ENCODE data around the gene SLFN14. TPM values are rescaled to one million over a fixed set of nuclear protein-coding genes. Genes with fewer than 3 reads are reported as not detected.
A peak's percentile ranks its signal among the peaks of the same experiment; 100 is the strongest.

The SLFN14 gene
- 1 to 10 TPM in 1 of 2 donors, not detected in 1; 7.2 TPM for total RNA-seq
- total RNA-seq = 0 to 0.23 reads per million in 2 donors

- Mint-ChIP-seq H3K27ac (no peak within 1 kb of the TSS), H3K27me3 (peaks cover 29% of the 10 kb centered on the region), H3K36me3 (ENCODE audit: low read depth) (no peaks in the 10 kb centered on the region), H3K4me1 (no peaks in the 10 kb centered on the region), H3K4me3 (no peak within 1 kb of the TSS)
- no peak for ATAC-seq
- H3K9me3 ChIP-seq (ENCODE audit: control insufficient read depth, low read length, poor library complexity, severe bottlenecking) = no peaks in the 10 kb centered on the region
- no peak for DNase-seq
Observed at GRCh38 chr17:35560703-35561102, at the start of gene SLFN14. Gene SLFN14, minus strand, starts transcription at chr17:35560819. Its CDS starts 2,757 bp downstream, at chr17:35558062.

DNA sequence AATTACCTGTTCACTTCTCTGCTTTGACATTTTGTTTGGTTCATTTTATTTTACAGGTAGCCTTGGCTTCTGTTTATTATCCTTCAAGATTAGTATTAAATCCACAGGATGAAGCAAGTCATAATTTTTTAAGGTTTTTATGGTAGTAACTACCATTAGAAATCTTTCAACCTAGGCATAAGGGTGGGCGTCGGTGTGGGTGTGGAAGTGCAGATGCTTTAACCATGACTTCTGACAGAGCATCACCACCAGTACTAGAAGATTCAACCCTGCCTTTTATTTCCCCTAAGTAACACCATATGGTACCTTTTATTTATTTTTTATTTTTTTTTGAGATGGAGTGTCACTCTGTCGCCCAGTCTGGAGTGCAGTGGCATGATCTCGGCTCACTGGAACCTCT, 49.2 kb upstream of the SLFN14 start:
- Mint-ChIP-seq H3K36me3 (ENCODE audit: low read depth) (peaks cover 2% of the 10 kb centered on the region), H3K4me3 (no peak overlapping the region), H3K4me1 (peaks cover 2% of the 10 kb centered on the region), H3K27ac (no peak overlapping the region), H3K27me3 (no peaks in the 10 kb centered on the region)
- no peak for DNase-seq
- no peaks in the 10 kb centered on the region for H3K9me3 ChIP-seq (ENCODE audit: control insufficient read depth, low read length, poor library complexity, severe bottlenecking)
- no peak for ATAC-seq

DNA sequence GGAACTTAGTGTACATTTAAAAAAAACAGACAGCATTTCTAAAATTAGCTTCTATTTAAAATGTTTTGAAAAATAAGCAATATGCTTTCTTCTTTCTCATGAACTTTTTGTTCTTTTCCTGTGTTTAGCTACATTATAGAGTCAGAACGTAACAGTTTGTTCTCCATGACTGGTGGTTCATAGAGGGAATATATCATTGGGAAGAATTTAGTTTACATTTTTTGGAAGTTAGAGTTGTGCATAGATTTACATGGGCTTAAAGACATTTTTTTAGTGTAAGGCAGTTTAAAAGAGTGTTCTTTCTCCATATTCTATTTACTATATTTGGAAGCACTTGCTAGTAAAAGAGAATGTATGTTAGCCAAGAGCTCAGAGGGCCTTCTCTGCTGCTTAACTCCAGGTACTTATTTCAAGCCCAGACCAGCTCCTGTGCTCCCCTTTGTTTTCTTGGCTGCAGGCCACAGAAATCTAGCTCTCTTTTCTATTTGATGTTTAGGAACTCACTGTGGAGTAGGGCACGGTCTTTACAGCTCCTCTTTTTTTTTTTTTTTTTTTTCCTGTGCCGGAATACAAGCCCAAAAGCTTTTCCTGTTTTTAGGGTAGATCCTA, 46.7 kb upstream of the SLFN14 start:
- Mint-ChIP-seq H3K4me3 (no peak overlapping the region), H3K27ac (no peak overlapping the region), H3K36me3 (ENCODE audit: low read depth) (peaks cover 2% of the 10 kb centered on the region), H3K4me1 (peaks cover 2% of the 10 kb centered on the region), H3K27me3 (no peaks in the 10 kb centered on the region)
- no peaks in the 10 kb centered on the region for H3K9me3 ChIP-seq (ENCODE audit: control insufficient read depth, low read length, poor library complexity, severe bottlenecking)
- ATAC-seq (no peak), DNase-seq (no peak)

DNA sequence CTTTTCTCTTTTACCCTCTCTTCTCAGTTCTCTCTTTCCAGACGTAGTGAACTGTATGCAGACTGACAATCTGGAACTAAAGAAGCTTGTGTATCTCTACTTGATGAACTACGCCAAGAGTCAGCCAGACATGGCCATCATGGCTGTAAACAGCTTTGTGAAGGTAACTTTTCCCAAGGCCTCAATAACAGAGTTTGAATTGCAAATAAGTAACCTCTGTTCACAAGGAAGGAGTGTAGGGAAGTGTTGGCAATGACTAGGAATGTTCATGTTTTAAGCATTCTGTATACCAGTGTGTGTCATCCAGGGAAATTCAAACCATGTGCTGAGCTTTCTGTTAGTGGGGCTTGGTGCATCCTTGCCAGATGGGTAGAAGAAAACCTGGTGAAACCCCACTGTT, 45.1 kb upstream of the SLFN14 start:
- H3K27me3 Mint-ChIP-seq = no peaks in the 10 kb centered on the region
- no peak for ATAC-seq
- H3K4me3 Mint-ChIP-seq = no peak overlapping the region
- peaks cover 2% of the 10 kb centered on the region for H3K4me1 Mint-ChIP-seq
- peak overlapping the region; percentile 53 for H3K27ac Mint-ChIP-seq
- DNase-seq = no peak
- H3K9me3 ChIP-seq (ENCODE audit: control insufficient read depth, low read length, poor library complexity, severe bottlenecking) = no peaks in the 10 kb centered on the region
- peaks cover 2% of the 10 kb centered on the region for H3K36me3 Mint-ChIP-seq (ENCODE audit: low read depth)

DNA sequence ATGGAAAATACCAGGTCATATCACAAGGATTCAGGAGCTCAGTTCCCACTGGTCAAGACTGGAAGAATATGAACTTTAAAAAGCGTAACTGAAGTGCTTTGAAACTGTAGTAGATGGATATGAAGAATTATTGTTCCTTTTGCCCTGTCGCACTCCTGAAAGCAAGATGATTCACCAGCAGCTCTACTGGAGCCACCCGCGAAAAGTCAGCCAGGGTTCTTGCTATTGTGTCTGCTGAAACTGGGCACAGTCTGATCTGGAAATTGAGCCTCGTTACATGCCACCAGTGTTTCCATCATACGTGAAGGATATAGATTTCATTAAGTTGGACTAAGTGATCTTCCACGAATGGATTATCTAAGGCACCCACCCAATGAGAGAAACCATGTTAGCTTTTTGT, 43.1 kb upstream of the SLFN14 start:
- no peak overlapping the region for H3K27ac Mint-ChIP-seq
- H3K4me3 Mint-ChIP-seq = no peak overlapping the region
- no peaks in the 10 kb centered on the region for H3K27me3 Mint-ChIP-seq
- ATAC-seq (no peak), DNase-seq (no peak)
- H3K36me3 Mint-ChIP-seq (ENCODE audit: low read depth) = peaks cover 5% of the 10 kb centered on the region
- peaks cover 2% of the 10 kb centered on the region for H3K4me1 Mint-ChIP-seq
- no peaks in the 10 kb centered on the region for H3K9me3 ChIP-seq (ENCODE audit: control insufficient read depth, low read length, poor library complexity, severe bottlenecking)

DNA sequence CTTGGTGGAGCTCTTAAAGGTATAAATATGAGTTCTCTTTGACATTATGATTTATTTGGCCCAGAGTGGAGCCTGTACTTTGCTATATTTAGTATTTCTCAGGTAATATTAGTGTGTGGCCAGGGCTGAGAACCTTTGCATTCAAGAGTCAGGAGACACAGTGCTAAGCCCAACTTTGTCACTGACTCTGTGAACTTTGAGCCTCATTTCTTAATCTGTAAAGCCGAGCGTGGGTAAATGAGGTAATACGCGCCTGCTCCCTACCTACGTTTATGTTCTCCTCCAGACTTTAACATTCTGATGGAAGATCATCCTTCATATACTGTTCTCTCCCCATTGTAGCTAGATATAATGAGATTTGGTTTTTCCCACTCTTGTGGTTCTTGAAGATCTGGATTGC, 37.0 kb upstream of the SLFN14 start:
- Mint-ChIP-seq H3K27ac (no peak overlapping the region), H3K36me3 (ENCODE audit: low read depth) (peaks cover 10% of the 10 kb centered on the region), H3K27me3 (no peaks in the 10 kb centered on the region), H3K4me3 (no peak overlapping the region), H3K4me1 (peaks cover 3% of the 10 kb centered on the region)
- ATAC-seq (no peak), DNase-seq (no peak)
- H3K9me3 ChIP-seq (ENCODE audit: control insufficient read depth, low read length, poor library complexity, severe bottlenecking) = no peaks in the 10 kb centered on the region

- no peak for ATAC-seq
- Mint-ChIP-seq H3K4me1 (peaks cover 3% of the 10 kb centered on the region), H3K27me3 (no peaks in the 10 kb centered on the region), H3K4me3 (no peak overlapping the region), H3K36me3 (ENCODE audit: low read depth) (peaks cover 10% of the 10 kb centered on the region), H3K27ac (no peak overlapping the region)
- no peak for DNase-seq
- no peaks in the 10 kb centered on the region for H3K9me3 ChIP-seq (ENCODE audit: control insufficient read depth, low read length, poor library complexity, severe bottlenecking)
Observed at GRCh38 chr17:35596530-35597233, 36.1 kb upstream of the SLFN14 start.

DNA sequence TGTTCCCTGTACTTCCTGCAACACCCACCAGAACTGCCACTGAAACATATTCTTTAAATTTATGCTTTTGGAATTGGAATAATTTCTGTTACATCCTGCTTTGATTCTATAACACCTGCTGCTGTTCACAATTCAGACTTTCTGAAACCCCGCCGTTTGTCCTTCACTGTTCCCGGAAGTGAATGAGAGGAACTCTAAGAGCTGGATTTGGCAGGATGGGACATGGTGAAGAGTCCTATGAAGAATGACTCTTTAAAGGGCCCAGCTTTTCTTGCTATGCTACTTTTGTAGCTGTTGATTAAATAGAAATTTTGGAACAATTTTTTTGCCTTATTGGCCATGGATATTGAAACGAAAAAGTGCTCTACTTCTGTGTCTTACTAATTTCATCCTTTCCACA, 35.5 kb upstream of the SLFN14 start:
- no peak overlapping the region for H3K4me3 Mint-ChIP-seq
- peaks cover 3% of the 10 kb centered on the region for H3K4me1 Mint-ChIP-seq
- ATAC-seq = no peak
- peaks cover 10% of the 10 kb centered on the region for H3K36me3 Mint-ChIP-seq (ENCODE audit: low read depth)
- H3K9me3 ChIP-seq (ENCODE audit: control insufficient read depth, low read length, poor library complexity, severe bottlenecking) = no peaks in the 10 kb centered on the region
- DNase-seq = no peak
- H3K27ac Mint-ChIP-seq = no peak overlapping the region
- no peaks in the 10 kb centered on the region for H3K27me3 Mint-ChIP-seq

DNA sequence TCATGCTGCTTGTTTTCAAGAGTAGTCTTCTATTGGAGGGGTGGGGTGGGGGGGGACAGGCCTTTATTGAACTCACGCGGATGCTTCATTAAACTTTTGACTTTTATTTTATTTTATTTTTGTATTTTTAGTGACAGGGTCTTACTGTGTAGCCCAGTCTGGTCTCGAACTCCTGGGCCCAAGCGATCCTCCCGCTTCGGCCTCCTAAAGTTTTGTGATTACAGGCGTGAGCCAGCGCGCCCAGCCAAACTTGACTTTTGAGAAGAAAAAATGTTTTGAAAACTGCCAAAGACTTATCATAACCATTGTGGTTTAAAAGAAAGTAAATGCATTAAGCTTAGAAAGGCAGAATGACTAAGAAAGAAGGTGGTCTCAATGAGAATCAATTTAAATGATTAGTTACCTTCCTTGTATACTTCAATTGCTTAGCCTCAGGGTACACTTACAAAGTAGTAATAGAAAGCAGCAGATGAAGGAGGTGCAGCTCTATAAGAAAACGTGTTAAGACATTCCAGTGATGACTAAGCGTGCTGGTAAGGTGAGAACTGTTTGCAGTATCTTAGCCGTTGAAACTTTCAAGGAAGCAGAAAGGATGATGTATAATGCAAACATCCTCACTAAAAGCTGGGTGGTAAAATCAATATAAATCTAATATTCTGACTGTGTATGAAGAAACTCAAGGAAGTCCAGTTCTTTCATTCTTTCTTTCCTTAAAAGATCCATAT, 27.7 kb upstream of the SLFN14 start:
- Mint-ChIP-seq H3K36me3 (ENCODE audit: low read depth) (peaks cover 3% of the 10 kb centered on the region), H3K27me3 (peaks cover 6% of the 10 kb centered on the region), H3K4me1 (peaks cover 39% of the 10 kb centered on the region), H3K4me3 (peak overlapping the region; percentile 100), H3K27ac (peak overlapping the region; percentile 100)
- H3K9me3 ChIP-seq (ENCODE audit: control insufficient read depth, low read length, poor library complexity, severe bottlenecking) = peaks cover 3% of the 10 kb centered on the region
- DNase-seq = no peak
- no peak for ATAC-seq

DNA sequence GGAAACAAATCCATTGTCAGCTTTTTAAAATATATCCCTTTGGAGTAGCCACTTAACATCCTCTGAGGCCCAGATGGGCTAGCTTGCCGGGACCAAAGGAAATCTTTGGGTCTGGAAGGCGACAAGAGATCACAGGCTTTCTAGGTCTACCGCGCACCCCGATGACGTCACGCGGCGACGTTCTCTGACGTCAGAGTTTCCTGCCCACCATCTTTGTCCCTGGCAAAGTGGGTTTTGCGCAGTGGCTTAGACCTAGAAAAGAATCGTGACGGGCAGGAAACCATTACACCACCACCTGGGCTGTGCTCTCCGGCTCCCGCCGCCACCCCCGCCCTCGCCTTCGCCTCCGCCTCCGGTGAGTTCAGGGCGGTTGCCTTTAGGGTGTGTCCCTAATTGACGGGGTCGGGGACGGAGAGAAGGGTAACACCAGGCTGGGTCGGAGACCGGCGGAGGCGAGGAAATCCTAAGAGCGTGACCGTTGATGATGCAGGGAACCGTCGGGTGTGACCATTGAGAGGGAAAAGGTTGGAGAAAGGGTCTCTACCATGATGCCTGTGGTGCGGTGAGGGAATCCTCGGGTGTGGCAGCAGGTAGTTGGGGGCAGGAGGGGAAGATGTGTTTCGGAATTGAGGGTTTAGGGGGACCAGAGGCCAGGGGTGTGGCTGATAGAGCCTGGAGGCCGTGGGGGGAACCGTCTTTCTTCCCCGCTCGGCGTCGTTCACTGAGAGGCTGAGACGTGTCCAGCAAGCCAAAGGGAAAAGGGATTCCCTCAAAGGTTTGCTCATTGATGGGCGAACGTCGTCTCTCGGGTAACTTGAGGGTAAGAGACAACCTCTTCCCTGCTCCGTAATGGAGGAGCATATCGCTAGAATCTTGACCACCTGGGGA, 26.7 kb upstream of the SLFN14 start, which contains the start of gene AP2B1:
Gene AP2B1, plus strand, starts transcription at position 249 of the 888 bp plus-strand sequence. CDS start 6,709 bp downstream, outside the sequence.
- peaks cover 6% of the 10 kb centered on the region for H3K27me3 Mint-ChIP-seq
- ATAC-seq (peak; percentile 100), DNase-seq (peak; percentile 88 to 97 (median 94))
- H3K4me3 Mint-ChIP-seq = peak within 1 kb of the TSS; percentile 100
- peaks cover 3% of the 10 kb centered on the region for H3K36me3 Mint-ChIP-seq (ENCODE audit: low read depth)
- peaks cover 39% of the 10 kb centered on the region for H3K4me1 Mint-ChIP-seq
- H3K27ac Mint-ChIP-seq = peak within 1 kb of the TSS; percentile 100
- H3K9me3 ChIP-seq (ENCODE audit: control insufficient read depth, low read length, poor library complexity, severe bottlenecking) = peaks cover 3% of the 10 kb centered on the region

- peaks cover 39% of the 10 kb centered on the region for H3K4me1 Mint-ChIP-seq
- H3K27ac Mint-ChIP-seq = peak overlapping the region; percentile 100
- peaks cover 3% of the 10 kb centered on the region for H3K36me3 Mint-ChIP-seq (ENCODE audit: low read depth)
- H3K27me3 Mint-ChIP-seq = peaks cover 6% of the 10 kb centered on the region
- ATAC-seq = peak; percentile 8
- DNase-seq = no peak
- H3K4me3 Mint-ChIP-seq = peak overlapping the region; percentile 100
- peaks cover 3% of the 10 kb centered on the region for H3K9me3 ChIP-seq (ENCODE audit: control insufficient read depth, low read length, poor library complexity, severe bottlenecking)
Observed at GRCh38 chr17:35586569-35587073, 26.0 kb upstream of the SLFN14 start.

DNA sequence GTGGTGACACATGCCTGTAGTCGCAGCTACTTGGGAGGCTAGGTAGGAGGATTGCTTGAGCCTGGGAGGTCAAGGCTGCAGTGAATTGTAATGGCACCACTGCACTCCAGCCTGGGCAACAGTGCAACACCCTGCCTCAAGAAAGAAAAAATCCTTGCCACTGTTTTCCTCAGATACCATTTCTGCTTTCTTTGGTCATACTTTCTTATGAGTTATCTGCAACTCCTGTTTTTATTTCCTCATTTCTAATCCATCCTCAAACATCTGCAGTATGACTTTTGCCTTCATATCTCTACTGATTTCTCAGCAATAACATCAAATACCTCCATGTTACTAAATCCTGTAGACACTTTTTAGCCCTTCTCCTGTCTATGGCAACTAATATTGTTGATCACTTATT, 23.4 kb upstream of the SLFN14 start:
- Mint-ChIP-seq H3K36me3 (ENCODE audit: low read depth) (peaks cover 3% of the 10 kb centered on the region), H3K4me3 (no peak overlapping the region), H3K27me3 (peaks cover 6% of the 10 kb centered on the region), H3K4me1 (peaks cover 24% of the 10 kb centered on the region), H3K27ac (no peak overlapping the region)
- DNase-seq = no peak
- H3K9me3 ChIP-seq (ENCODE audit: control insufficient read depth, low read length, poor library complexity, severe bottlenecking) = peaks cover 3% of the 10 kb centered on the region
- ATAC-seq = no peak

All from T-helper 17 cell (primary cell).